GM23338 (cell line): ENCODE data around the gene RBM27. TPM values are rescaled to one million over a fixed set of nuclear protein-coding genes. Genes with fewer than 3 reads are reported as not detected.

Experiments used
- ATAC-seq: fragments of 200-7000 bp; cut with Tn5 transposase; 3 replicates; pipeline ENCODE4 v1.9.1; 2020
- DNase-seq: peaks from one replicate; pipeline ENCODE4 v3.0.0-alpha.2; 2015; ENCODE audit warnings: low spot score
- H2AFZ ChIP-seq: fragments of 200-600 bp; sonication (generic); 2 replicates; pipeline ENCODE4 v1.8.0; 2016; ENCODE audit warnings: antibody characterized with exemption, mild to moderate bottlenecking, moderate library complexity
- H3F3A ChIP-seq: fragments of 200-600 bp; sonication (generic); replicated peaks from 2 replicates; pipeline ENCODE4 v1.8.0; 2017; ENCODE audit warnings: antibody characterized with exemption, mixed run types, low read depth
- H3K27ac ChIP-seq: fragments of 200-600 bp; sonication (generic); 2 replicates; pipeline ENCODE4 v1.6.1; 2016; ENCODE audit warnings: low read depth
- H3K27me3 ChIP-seq: fragments of 200-600 bp; sonication (generic); 2 replicates; pipeline ENCODE4 v1.8.0; 2016; ENCODE audit warnings: mild to moderate bottlenecking, mixed run types, moderate library complexity; ENCODE audit not compliant: insufficient read depth
- H3K36me3 ChIP-seq: fragments of 200-600 bp; sonication (generic); 2 replicates; pipeline ENCODE4 v1.8.0; 2016; ENCODE audit warnings: mild to moderate bottlenecking; ENCODE audit not compliant: insufficient read depth
- H3K4me1 ChIP-seq: fragments of 200-600 bp; sonication (generic); 2 replicates; pipeline ENCODE4 v1.8.0; 2016; ENCODE audit warnings: mild to moderate bottlenecking, moderate library complexity; ENCODE audit not compliant: insufficient read depth
- H3K4me2 ChIP-seq: fragments of 200-600 bp; sonication (generic); 2 replicates; pipeline ENCODE4 v1.7.1; 2017; ENCODE audit warnings: mixed run types
- H3K4me3 ChIP-seq: fragments of 200-600 bp; sonication (generic); 2 replicates; pipeline ENCODE4 v1.6.1; 2016; ENCODE audit warnings: mixed run types
- H3K79me2 ChIP-seq: fragments of 200-600 bp; sonication (generic); replicated peaks from 2 replicates; pipeline ENCODE4 v1.8.0; 2017; ENCODE audit warnings: mild to moderate bottlenecking; ENCODE audit not compliant: insufficient read depth
- H3K9me2 ChIP-seq: fragments of 200-600 bp; sonication (generic); 2 replicates; pipeline ENCODE4 v1.8.0; 2017; ENCODE audit not compliant: insufficient read depth
- H4K20me1 ChIP-seq: fragments of 200-600 bp; sonication (generic); replicated peaks from 2 replicates; pipeline ENCODE4 v1.8.0; 2017; ENCODE audit warnings: mild to moderate bottlenecking; ENCODE audit not compliant: insufficient read depth
- H3K27ac Mint-ChIP-seq: 2 replicates; pipeline ENCODE4 v1.8.0; 2020; ENCODE audit warnings: inconsistent platforms, mild to moderate bottlenecking, moderate library complexity, mixed read lengths
- H3K27me3 Mint-ChIP-seq: 3 replicates; pipeline ENCODE4 v1.8.0; 2022; ENCODE audit warnings: low read depth, mild to moderate bottlenecking, moderate library complexity, mixed read lengths, inconsistent platforms; ENCODE audit not compliant: insufficient read depth, poor library complexity
- H3K36me3 Mint-ChIP-seq: 3 replicates; pipeline ENCODE4 v1.8.0; 2021; ENCODE audit warnings: low read depth, mild to moderate bottlenecking, inconsistent platforms, moderate library complexity, mixed read lengths
- H3K4me1 Mint-ChIP-seq: 3 replicates; pipeline ENCODE4 v1.8.0; 2020; ENCODE audit warnings: mild to moderate bottlenecking, inconsistent platforms, mixed read lengths
- H3K4me3 Mint-ChIP-seq: 3 replicates; pipeline ENCODE4 v1.8.0; 2021; ENCODE audit warnings: moderate library complexity, mild to moderate bottlenecking, inconsistent platforms, mixed read lengths
- H3K9me3 Mint-ChIP-seq: 3 replicates; pipeline ENCODE4 v1.8.0; 2020; ENCODE audit warnings: moderate library complexity, mild to moderate bottlenecking, inconsistent platforms, mixed read lengths
- CTCF ChIP-seq, 2 experiments: fragments of 200-600 bp in 1 of 2; sonication (generic) in 1 of 2; conservative IDR thresholded peaks; 2 replicates each; pipeline versions ENCODE4 v1.5.1 to v1.6.1; 2016 to 2017; ENCODE audit warnings: antibody characterized with exemption in 2 of 2, low read depth in 2 of 2, mild to moderate bottlenecking in 2 of 2, moderate library complexity in 1 of 2
- ETS1 ChIP-seq: IDR thresholded peaks from 2 replicates; pipeline ENCODE4 v1.6.1; 2016; ENCODE audit warnings: antibody characterized with exemption
- NANOG ChIP-seq: IDR thresholded peaks from 2 replicates; pipeline ENCODE4 v1.6.1; 2016; ENCODE audit warnings: antibody characterized with exemption, borderline replicate concordance
- REST ChIP-seq: IDR thresholded peaks from one replicate; pipeline ENCODE4 v1.6.1; 2018; ENCODE audit warnings: antibody characterized with exemption; ENCODE audit not compliant: unreplicated experiment
- ZNF114 ChIP-seq: fragments of 250-450 bp; sonication (Bioruptor Pico); IDR thresholded peaks from 2 replicates; pipeline ENCODE4 v1.5.0; 2020; ENCODE audit warnings: mild to moderate bottlenecking, moderate library complexity
- ZNF462 ChIP-seq: fragments of 250-450 bp; sonication (Bioruptor Pico); IDR thresholded peaks from 2 replicates; pipeline ENCODE4 v1.5.0; 2020; ENCODE audit warnings: mild to moderate bottlenecking, moderate library complexity
- polyA plus RNA-seq: library from polyadenylated mRNA; unstranded; fragments of >200 nt; fragmentation: Nextera tagmentation; extraction: Ambion mirVana; gene quantifications from 2 replicates; pipeline ENCODE4 v1.2.1, GENCODE V29; 2016
- total RNA-seq: library from RNA; depleted of rRNA; stranded (reverse); fragments of >200 nt; shearing (Covaris generic); gene quantifications from 2 replicates; pipeline ENCODE4 v1.2.3, GENCODE V29; 2014

The RBM27 gene
- total and polyA plus RNA-seq, 2 experiments from 2014 or later: 22.4 to 59.5 TPM

- no peak for TF ChIP-seq ZNF462 (CRISPR knock-in tag)
- TF ChIP-seq NANOG: no peak
Observed at GRCh38 chr5:146206257-146206656, 2.9 kb downstream of the RBM27 start (continued).

GRCh38 chr5:146208916-146209522 is 5.6 kb downstream of the RBM27 start:
- no peak for DNase-seq
- Histone ChIP-seq H3K4me2 (no peak overlapping the region), H2AFZ (no peak overlapping the region), H3K9me2 (no peaks in the 10 kb centered on the region), H3K36me3 (no peaks in the 10 kb centered on the region), H3K79me2 (peaks cover 100% of the 10 kb centered on the region), H4K20me1 (peaks cover 33% of the 10 kb centered on the region), H3F3A (no peaks in the 10 kb centered on the region), H3K4me3 (no peak overlapping the region), H3K27ac (no peak overlapping the region), H3K27me3 (no peaks in the 10 kb centered on the region), H3K4me1 (no peaks in the 10 kb centered on the region)
- Mint-ChIP-seq H3K9me3 (no peaks in the 10 kb centered on the region), H3K4me3 (no peak overlapping the region), H3K27ac (no peak overlapping the region), H3K36me3 (peaks cover 6% of the 10 kb centered on the region; the same call in 1 of the 3 replicates), H3K27me3 (peaks cover 4% of the 10 kb centered on the region), H3K4me1 (peaks cover 2% of the 10 kb centered on the region; the same call in 1 of the 3 replicates)
- ATAC-seq: no peak
- TF ChIP-seq ETS1: no peak
- peak in 1 of 2 experiments; percentile 36; a peak in 2 of 4 replicates for TF ChIP-seq CTCF (conservative IDR thresholded peaks at IDR 0.05; ENCODE audit: low read depth in 2 of 2)
- no peak for TF ChIP-seq ZNF114
- TF ChIP-seq REST: no peak
